Renal pelvis (tissue), 4 donors: ENCODE data around the gene PROC. TPM values are rescaled to one million over a fixed set of nuclear protein-coding genes. Genes with fewer than 3 reads are reported as not detected.
"Not testable (repeated sequence)": the region's sequence is repeated elsewhere in the genome, so short reads cannot be mapped to it uniquely, and the experiment has no call there.

Source experiments
- DNase-seq: peaks from one replicate; pipeline ENCODE4 v3.0.0-alpha.2; 2013
- polyA plus RNA-seq, 3 donors: library from polyadenylated mRNA; unstranded; fragments of 120-200 nt; gene quantifications; one replicate each; pipeline ENCODE4 v1.2.1, GENCODE V29; 2013; ENCODE audit not compliant: insufficient read length in 3 of 3

PROC gene
- polyA plus RNA-seq, 3 donors, result 2.9 to 7.6 (median 6.5) TPM

DNA sequence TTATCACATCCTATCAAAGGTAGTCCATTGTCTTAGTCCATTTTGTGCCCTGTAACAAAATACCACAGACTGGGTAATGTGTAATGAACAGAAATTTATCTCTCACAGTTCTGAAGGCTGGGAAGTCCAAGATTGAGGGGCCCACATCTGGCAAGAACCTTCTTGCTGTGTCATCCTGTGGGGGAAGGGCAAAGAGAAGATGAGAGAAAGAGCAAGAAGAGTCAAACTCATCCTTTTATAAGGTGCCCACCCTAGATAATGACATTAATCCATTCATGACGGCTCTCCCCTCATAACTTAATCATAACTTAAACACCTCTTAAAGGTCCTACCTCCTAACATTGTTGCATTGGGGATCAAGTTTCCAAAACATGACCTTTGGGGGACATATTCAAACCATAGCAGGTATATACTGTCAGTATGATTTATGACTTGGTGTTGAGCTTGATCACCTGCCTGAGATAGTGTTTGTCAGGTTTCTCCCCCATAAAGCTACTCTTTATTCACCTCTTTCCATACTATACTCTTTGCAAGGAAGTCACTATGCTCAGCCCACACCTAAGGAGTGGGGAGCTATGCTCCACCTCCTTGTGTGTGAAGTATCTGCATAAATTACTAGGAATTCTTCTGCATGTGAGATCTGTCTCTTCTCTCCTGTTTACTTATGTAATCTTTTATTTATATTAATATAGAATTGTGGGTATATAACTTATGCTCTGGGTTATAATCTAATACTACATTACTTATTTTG is 25.2 kb upstream of the PROC start:
- no peak for DNase-seq

DNA sequence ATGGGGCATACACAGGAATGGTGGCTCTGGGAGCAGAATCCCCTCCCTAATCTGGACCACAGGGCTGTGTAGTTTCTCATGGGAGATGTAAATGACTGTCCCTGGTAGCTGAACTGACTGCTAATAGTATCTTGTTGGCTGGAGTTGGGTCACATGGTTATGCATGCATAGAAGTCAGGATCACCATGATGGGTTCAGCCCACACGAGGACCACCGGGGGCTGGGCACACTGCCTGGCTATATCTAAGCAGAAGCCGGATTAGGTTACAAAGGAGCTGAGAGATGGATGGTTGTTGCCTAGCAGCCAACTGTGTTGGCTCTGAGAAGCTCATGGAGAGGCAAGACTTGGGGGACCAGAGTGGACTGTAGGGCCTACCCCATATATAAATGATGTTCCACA is 23.7 kb upstream of the PROC start:
- DNase-seq, result no peak

DNA sequence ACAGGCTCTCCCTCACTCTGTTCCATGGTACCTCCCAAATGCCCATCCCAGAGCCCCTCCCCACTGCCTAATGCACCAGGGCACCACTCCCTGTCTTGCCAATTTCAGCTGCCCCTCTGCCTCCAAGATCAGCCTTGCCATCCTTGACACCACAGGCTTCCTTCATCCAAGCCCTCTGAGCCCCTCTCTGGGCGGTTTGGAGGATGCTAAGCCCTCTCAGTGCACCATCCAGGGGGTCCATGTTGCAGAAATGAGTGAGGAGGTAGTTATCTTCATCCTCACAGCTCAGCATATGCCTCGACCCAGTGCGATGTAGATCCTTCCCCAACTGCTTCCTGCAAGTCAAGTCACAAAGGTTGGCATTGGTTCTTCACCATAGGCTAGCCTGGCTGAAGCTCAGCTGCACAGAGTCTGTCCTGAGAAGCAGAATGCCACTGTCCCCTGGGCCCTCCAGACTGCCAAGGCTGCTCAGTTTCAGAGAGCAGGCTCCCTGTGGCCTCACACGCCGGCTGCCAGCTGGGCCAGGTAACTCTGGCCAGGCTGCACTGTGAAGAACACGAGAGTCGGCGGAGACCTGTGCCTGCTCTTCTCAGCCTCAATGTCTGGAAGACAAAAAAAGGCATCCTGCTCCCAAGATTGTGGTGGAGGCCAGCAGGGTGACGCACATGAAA is 20.5 kb upstream of the PROC start:
- DNase-seq, result no peak

DNA sequence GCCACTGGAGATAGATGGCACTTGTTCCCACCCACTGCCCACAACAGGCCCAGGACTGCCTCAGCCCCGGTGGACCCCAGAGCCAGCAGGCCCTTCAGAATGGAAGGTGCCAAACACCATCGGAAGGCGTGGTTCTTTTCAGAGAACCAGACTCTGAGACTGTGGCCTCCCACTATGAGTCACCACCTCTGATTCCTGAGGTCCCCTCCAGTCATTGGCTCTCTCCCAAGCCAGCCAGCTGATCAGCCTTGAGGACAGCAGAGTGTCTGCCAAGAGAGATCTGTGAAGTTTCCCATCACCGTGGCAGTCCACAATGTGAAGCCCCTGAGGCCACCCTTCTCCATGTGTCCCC is 20.0 kb upstream of the PROC start:
- no peak for DNase-seq

DNA sequence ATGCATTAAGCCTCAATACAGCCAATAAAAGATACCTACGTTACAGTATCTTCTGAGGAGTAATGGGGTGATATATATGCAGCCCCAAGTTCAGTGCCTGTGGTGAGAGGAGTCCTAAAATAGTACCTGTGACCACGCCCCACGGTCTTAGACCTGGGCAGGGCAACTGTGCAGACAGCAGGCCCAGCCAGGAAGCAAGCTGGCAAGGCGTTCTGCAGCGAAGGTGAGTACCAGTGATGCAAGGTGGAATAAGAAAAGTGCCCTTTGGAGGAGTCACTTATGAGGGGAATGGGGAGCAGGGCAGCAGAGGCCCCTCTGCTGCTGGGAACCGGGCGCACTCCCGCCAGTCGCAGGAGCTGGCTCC is 17.7 kb upstream of the PROC start:
- no peak for DNase-seq

DNA sequence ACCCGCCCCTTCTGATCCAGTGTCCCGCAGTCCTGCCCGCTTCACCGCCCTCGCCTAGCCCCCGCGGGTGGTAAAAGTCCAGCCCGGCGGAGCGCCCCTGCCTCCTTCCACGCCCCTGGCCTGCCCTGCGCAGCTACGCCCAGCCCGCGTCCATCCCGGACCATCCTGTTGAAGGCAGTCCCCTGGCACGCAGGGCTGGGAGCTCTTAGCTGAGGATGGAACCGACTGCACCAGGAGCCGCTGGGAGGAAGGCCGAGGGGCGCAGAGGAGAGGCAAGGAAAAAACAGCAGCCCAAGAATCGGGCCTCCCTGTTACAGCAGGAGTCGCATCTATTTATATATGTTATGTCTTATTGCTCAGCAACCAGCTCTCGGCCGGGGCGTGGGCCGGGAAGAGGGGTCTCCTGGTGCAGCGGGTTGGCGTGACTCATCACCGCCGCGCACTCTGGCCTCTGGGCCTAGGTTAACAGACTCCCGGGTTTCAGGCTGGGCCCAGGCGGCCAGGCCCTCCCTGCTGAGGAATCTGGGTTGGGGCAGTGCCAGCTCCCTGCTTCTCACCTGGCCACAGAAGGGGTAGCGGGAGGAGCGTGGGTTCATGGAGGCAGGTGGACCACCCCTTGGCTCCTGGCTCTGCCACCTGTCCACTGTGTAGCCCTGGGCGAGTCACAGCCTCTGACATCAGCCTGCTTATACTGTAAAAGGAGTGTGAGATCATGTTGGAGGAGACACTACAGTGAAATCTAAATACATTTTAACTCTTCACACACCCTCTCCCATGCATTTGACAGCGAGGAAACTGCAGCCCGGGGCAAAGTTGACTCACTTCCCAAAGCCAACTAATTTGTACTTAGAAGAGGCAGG is 17.1 kb upstream of the PROC start:
- DNase-seq, result no peak

DNA sequence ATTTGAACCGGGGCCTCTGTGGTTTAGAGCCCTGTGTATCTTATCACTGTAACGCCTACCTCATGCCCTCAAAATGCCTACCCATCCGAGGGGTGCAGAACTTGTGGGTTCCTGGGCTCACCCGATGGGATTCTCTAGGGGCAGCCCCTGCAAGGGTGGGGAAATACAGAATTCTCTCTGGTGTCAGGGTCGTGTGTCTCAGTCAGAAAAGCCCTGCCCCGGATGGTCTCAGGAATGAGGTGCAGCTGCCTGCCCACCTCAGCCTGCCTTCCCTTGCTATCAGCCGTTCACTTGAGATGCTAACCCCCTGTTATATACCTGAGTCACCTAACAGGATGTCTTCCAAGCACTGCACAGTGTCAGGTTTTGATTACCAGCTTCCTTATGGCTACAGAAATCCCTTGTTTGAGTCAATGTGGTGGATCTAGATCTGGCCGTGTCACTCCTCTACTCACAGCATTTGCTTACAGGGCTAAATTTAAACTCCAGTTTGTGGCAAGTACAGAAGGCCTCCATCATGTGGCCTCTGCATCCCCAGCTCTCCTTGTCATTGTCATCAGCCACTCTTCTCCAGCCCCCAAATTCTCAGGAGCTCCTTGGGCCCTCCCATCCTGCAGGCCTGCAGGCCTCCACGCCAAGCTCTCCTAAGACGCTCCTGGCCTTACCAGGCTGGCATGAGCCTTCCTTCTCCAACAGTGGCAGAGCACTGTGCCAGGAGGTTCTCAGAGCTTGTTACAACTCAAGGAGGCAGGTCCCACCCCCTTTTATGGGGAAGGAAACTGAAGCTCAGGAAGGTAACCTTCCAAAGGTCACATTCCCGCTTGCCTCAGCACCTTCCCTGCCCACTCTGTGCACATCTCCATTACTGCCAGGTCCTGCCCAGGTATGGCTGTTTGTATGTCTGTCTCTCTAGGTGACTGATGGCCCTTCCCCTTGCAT is 16.2 kb upstream of the PROC start:
- DNase-seq, result no peak

DNA sequence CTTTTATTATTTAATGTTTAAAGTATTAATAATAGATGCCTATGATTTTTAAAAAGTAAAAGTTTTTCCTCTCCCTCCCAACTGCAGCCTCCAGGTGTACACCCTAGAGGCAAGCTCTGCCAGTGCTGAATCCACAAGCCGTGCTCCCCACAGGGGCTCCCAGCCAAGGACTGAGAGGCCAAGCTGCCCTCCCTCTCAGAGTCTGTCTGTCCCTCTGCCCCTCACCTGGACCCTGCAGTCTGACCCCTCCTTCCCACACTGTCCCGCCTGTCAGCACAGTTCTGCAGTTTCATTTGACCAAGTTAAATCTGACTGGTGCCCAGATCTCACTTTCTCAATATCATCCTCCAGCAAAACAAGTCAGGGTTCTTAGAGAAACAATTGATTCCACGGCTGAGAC is 14.8 kb upstream of the PROC start:
- DNase-seq, result no peak

DNA sequence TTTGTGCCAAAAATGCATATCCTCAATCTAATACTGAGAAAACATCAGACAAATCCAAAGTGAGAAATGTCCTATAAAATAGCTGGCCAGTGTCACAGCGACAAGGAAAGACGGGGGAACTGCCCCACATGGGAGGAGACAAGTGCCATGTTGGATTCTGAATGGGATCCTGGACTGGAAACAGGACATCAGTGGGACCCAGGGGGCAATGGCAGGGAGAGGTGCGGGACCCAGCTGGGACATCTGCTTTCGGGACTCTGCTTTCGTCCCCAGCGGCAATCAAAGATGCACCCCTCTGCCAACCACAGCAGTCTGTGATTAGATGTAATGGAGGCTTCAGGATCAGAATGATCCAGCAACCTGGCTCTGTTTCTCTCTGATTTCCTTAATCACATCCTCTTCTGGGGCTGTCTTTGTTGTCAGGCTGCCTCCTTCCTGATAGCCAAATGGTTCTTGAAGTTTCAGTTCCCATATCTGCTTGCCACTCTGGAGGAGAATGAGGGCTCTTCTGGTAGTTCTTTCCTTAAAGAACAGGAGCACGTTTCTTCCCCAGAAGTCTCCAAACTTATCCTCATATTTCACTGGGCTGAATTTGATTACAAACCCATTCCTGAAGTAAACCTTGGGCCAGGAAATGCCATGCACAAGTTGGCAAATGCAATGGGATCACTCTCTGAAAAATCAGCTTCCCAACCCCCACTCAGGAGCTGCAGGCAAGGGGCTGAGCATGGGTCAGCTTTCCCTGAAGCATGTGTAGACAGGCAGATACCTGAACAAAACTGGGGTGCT is 13.6 kb upstream of the PROC start:
- DNase-seq, result no peak

DNA sequence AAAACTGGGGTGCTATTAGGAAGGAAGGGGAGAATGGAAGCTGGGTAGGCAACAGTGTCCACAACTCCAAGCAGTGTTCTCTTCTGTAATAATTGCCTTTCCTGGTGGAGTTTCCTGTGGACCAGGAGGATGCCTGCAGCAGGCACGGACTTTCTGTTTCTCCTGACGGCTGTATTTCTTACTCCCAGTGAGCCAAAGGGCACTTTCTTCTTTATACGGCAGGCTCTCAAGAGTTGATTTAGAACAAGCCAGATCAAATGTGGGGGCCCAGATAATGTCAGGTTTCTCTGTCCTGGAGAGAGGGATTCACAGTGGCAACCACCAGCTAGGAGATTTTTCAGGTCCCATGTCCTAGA is 13.0 kb upstream of the PROC start:
- DNase-seq, result no peak

DNA sequence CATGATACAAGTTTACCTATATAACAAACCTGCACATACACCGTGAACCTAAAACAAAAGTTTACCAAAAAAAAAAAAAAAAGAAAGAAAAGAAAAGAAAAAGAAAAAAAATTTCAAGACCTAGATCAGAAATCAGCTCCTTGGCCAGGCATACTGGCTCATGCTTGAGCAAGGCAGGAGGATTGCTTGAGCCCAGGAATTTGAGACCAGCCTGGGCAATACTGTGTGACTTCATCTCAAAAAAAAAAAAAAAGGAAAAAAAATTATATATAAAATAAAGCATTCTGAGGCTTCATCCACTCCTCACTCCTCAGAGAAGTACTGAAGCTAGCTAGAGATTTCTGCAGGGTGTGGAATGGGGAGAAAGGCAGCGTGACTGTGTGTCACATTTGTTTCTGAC is 11.8 kb upstream of the PROC start:
- DNase-seq, result no peak

DNA sequence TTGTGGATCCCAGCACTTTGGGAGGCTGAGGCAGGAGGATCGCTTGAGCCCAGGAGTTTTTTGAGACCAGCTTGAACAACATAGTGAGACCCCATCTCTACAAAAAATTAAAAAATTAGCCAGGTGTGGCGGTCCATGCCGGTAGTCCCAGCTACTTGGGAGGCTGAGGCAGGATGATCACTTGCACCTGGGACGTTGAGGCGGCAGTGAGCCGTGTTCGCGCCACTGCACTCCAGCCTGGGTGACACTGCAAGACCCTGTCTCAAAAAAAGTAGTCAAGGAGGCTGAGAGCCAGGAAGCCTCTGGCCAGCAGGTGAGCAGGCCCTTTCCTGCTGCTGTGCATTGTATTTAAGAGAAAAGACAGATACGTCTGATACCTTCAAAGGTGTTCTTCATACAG is 11.1 kb upstream of the PROC start:
- DNase-seq, result no peak

DNA sequence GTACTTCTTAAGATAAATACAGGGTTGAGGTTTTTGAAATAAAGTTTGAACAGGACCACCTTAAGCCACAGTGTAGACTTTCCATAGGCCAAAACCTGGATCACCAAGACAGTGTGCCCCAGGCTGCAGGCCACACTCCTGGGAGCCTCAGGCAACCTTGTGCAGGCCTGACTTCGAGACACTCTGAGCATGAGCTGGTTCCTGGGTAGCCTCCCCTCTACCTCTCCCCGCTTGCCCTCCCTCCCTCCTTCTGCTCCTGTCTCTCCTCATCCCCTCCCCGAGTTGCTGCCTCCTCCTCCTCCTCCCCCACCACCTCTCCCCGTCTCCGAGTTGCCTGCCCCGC is 10.6 kb upstream of the PROC start:
- no peak for DNase-seq

DNA sequence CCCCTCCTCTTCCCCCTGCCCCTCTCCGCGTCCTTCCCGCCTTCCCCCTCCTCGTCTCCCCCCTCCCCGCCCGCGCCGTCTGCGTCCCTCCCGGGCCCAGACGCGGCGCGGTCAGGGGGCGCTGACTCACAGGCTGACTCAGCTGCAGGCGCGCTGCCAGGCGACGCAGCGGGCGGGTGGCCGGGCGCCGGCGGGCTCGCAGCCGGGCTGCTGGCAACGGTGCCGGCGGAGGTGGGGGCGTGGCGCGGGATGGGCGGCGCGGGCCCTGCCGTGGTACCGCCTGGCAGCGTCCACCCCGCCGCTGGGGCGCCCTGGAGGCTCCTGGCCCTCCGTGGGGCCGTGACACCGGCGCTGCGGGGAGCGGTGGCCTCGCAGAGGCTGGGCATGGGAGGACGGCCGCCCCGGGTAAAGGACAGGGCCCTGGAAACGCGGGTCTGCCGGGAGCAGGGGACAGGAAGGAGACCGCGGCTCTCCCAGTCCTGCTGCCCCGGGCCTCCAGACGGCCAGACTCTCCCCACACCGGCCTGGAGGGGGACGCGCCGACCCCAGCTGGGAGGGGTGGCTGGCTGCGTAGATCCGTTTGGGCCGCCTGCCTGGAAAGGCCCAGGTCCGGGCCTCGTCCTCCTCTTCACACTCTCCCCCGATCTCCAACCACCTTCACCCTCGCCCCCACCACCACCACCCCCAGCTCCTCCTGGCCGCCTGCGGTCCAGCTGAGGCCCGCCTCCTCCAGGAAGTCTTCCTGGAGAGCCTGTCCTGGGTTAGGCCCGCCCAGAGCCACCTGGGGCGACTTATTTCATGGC is 10.0 kb upstream of the PROC start:
- DNase-seq, result peak; percentile 86

DNA sequence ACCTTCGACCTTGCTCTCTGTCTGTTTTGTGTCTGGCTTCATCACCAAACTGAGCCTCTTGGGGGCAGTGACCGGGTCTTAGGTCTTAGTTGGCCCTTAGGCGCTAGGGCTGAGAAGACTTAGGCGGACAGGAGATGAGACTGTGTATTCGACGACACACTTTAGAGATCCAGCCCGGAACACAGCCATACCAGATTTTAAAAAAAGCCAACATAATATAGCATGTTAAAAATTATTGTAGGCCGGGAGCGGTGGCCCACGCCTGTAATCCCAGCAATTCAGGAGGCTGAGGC is 9.5 kb upstream of the PROC start:
- DNase-seq, result no peak

DNA sequence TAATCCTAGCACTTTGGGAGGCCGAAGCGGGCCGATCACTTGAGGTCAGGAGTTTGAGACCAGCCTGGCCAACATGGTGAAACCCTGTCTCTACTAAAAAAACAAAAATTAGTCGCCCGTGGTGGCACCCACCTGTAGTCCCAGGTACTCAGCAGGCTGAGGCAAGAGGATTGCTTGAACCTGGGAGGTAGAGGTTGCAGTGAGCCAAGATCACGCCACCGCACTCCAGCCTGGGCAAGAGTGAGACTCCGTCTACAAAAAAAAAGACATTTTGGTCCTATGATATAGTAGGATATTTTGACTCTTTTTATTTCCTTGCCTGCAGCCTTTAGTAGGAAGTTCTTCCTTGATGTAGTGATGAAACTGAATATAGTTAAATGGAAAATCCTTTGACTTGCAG is 8.5 kb upstream of the PROC start:
- not testable (repeated sequence) for DNase-seq

DNA sequence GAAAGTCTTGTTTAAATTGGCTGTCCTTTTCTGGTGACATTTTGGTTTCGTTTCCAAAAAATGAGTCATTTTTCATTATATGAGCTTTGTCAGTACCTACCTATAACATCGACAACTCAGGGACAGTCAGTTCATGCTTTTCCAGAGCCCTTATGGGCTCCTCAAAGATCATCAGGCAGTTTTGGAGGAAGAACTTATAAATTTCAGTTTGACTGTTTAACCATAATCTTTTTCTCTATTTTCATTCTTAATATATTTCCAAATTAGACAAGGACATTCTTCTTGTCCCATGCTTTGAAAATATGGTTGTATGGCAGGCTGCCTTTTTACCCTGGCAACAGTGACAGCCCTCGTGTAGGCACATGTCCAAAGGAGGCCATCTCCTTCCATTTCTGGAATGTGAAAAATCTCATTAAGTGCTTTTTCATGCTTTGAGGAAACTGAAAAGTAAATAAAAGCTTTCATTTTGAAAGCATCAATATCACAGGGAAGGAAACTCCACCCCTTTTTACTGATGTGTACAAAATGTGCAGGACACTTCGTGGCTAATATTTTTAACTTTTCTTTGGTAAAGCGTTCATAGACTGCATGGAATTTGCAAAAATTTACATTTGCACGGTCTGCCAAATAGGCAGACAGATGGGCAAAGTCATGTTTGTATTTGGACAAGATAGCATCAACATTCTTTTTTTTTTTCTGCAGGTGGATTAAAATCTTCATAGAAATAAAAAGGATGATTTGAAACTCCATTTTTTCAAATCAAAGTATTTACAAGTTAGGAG is 7.2 kb upstream of the PROC start:
- no peak for DNase-seq

DNA sequence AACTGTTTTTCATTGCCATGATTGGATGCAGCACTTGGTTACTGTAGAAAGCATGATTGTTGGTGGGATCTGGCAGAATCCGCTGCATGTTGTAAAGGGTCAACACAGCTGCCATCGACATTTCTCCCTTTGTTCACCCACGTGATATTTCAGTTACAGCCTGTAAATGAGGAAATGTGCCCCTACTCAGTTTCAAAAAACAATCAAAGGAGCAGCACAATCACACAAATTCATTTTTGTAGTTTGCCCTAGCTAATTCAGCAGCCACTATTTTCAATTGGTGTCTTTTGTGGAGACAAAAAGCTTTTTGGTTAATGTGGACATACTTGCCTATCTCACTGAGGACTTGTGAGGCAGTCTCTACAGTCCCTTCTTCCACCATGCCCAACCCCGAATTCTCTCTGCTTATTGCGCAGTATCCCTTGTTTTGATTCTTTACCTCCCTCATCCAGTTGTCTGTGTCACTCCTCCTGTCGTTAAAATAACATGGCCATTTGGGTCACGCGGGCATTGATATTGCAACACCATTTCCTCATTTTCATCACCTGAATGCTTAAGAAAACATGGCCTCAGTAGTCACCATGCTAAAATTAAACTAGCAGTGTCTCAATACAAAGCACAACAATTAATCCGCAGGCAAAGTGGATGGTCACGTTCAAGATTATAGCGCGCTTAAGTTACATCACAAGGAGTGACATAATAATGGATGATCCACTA is 6.4 kb upstream of the PROC start:
- no peak for DNase-seq

DNA sequence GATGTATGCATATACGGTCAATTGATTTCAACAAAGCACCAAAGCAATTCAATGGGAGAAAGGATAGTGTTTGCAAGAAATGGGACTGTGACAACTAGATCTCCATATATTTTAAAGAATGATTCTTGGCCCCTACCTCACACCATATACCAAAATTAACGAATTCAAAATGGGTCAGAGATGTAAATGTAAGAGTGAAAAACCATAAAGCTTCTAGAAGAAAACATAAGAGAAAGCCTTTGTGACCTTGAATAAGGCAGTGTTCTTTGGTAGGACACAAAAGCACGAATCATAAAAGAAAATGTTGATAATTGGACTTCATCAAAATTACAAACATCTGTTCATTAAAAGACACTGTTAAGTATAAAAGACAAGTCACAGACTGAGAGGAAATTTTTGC is 5.0 kb upstream of the PROC start:
- DNase-seq, result no peak
